HAP-1 (cell line): Measurements from ENCODE around the gene SPEF2.

Experiments
- DNase-seq, 2 experiments: peaks; one replicate each; pipeline ENCODE4 v3.0.0-alpha.2; 2016 to 2020; ENCODE audit warnings: low spot score in 2 of 2
- H3K27me3 ChIP-seq: fragments of 250-450 bp; sonication (Bioruptor Pico); 2 replicates; pipeline ENCODE4 v1.5.1; 2020; ENCODE audit warnings: low read depth, mild to moderate bottlenecking, moderate library complexity
- H3K36me3 ChIP-seq: fragments of 250-450 bp; sonication (Bioruptor Pico); replicated peaks from 2 replicates; pipeline ENCODE4 v1.5.1; 2020; ENCODE audit warnings: mild to moderate bottlenecking
- H3K4me1 ChIP-seq: fragments of 250-450 bp; sonication (Bioruptor Pico); 2 replicates; pipeline ENCODE4 v1.5.1; 2020; ENCODE audit warnings: mild to moderate bottlenecking
- H3K4me3 ChIP-seq: fragments of 250-450 bp; sonication (Bioruptor Pico); 2 replicates; pipeline ENCODE4 v1.5.1; 2020; ENCODE audit warnings: mild to moderate bottlenecking, moderate library complexity
- H3K9me3 ChIP-seq: fragments of 250-450 bp; sonication (Bioruptor Pico); 2 replicates; pipeline ENCODE4 v1.5.1; 2020; ENCODE audit warnings: mild to moderate bottlenecking, moderate library complexity
- in situ Hi-C: fragments of 300-500 bp; cut with MboI; formaldehyde crosslinking; loops from 3 replicates; pipeline ENCODE4 v1.14.3; 2020; ENCODE audit warnings: low sequenced_read_pairs, inconsistent platforms, mixed read lengths

SPEF2 gene

DNA sequence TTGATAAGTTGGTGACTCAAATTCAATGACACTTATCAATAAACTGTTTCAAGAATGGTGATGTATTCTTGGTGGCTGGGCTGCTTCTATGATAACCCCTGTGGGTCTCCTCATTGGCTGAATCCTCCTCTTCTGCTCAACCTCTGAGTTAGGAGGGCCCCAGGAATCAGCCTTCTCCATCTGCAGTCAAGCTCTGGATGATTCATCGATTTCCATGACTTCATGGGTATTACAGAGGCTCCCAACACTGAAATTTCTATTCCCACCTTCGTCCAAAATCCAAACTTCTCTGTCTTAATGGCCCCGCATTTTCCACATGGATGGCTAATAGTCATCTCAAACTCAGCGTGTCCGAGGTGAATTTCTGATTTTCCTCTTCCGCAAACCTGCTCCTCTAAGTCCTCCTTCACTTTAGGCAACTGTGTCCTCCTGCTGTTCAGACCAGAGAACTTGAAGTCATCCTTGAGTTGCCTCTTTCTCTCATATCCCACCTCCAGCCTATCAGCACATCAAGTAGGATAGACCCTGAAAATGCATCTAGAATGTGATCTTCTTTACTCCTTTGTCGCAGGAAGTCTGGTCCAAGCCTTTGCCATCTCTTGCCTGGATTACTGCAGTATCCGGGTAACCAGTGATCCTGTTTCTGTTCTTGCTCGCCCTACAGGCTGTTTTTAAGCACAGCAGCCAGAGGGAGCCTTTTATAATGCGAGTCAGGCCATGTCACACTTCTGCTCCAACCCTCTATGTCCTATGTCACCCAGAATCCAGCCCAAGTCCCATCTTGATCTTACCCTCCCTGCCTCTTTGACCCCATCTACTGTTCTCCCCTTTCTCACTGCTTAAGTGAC lies 197.7 kb downstream of the SPEF2 start:
- H3K36me3 ChIP-seq: no peaks in the 10 kb centered on the region
- no peaks in the 10 kb centered on the region for H3K27me3 ChIP-seq
- no peak overlapping the region for H3K4me3 ChIP-seq
- in situ Hi-C loops: no loop called here
- peaks cover 6% of the 10 kb centered on the region for H3K4me1 ChIP-seq
- peak in 1 of 2 experiments; percentile 19 for DNase-seq
- H3K9me3 ChIP-seq: no peaks in the 10 kb centered on the region

GRCh38 chr5:35816881-35817521 lies 199.3 kb downstream of the SPEF2 start:
- no peak for DNase-seq
- H3K4me1 ChIP-seq: peaks cover 6% of the 10 kb centered on the region
- in situ Hi-C loops: no loop called here
- H3K4me3 ChIP-seq: no peak overlapping the region
- H3K9me3 ChIP-seq: no peaks in the 10 kb centered on the region
- no peaks in the 10 kb centered on the region for H3K27me3 ChIP-seq
- H3K36me3 ChIP-seq: no peaks in the 10 kb centered on the region

DNA sequence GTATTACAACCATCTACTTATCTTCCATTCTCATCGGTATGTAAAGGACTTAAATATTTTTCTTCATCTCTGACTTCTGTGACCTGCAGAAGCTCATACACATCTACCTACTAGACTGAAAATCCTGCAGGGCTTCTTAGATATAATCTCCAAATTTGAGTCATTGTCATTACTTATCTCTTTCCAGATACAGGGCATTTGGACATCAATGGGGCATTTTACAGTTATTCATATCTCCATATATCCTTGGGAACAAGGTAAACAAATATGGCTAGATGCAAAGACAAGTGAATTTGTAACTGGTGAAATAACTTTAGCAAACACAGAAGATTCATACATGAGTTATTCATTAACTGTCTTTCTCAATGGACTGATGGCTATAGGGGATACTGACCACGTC lies 201.4 kb downstream of the SPEF2 start:
- no peaks in the 10 kb centered on the region for H3K36me3 ChIP-seq
- H3K4me1 ChIP-seq: peaks cover 3% of the 10 kb centered on the region
- no peaks in the 10 kb centered on the region for H3K27me3 ChIP-seq
- DNase-seq: no peak
- H3K9me3 ChIP-seq: no peaks in the 10 kb centered on the region
- no peak overlapping the region for H3K4me3 ChIP-seq
- in situ Hi-C loops: no loop called here

GRCh38 chr5:35819668-35820067 lies 202.0 kb downstream of the SPEF2 start:
- Histone ChIP-seq H3K36me3 (no peaks in the 10 kb centered on the region), H3K27me3 (no peaks in the 10 kb centered on the region), H3K4me1 (no peaks in the 10 kb centered on the region), H3K9me3 (no peaks in the 10 kb centered on the region), H3K4me3 (no peak overlapping the region)
- DNase-seq: no peak
- in situ Hi-C loops: no loop called here

GRCh38 chr5:35820735-35821134 lies 203.1 kb downstream of the SPEF2 start:
- Histone ChIP-seq H3K9me3 (no peaks in the 10 kb centered on the region), H3K4me1 (no peaks in the 10 kb centered on the region), H3K4me3 (no peak overlapping the region), H3K36me3 (no peaks in the 10 kb centered on the region), H3K27me3 (no peaks in the 10 kb centered on the region)
- no peak for DNase-seq
- in situ Hi-C loops: no loop called here

GRCh38 chr5:35821513-35821912 lies 203.8 kb downstream of the SPEF2 start:
- Histone ChIP-seq H3K4me1 (no peaks in the 10 kb centered on the region), H3K36me3 (no peaks in the 10 kb centered on the region), H3K27me3 (no peaks in the 10 kb centered on the region), H3K4me3 (no peak overlapping the region), H3K9me3 (no peaks in the 10 kb centered on the region)
- no peak for DNase-seq
- in situ Hi-C loops: no loop called here

DNA sequence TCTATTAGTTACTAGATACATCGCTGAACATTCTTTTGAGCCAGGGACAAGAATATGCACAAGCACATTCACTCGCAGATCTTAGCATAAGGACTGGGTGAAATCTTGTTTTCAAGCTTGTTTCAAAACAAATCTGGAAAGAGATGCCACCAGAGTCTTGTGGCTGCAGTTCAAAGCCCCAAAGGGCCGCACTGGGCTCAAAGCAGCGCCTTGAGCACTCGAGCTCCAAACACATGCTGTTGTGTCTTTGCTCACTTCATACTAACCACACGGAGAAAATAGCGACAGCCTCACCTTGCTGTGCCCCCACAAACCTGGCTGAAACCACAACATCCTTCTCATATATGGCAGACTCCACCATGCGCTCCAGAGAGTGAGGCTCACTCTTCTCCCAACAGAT lies 204.8 kb downstream of the SPEF2 start:
- no peaks in the 10 kb centered on the region for H3K27me3 ChIP-seq
- no peaks in the 10 kb centered on the region for H3K9me3 ChIP-seq
- H3K36me3 ChIP-seq: no peaks in the 10 kb centered on the region
- H3K4me1 ChIP-seq: no peaks in the 10 kb centered on the region
- no peak for DNase-seq
- no peak overlapping the region for H3K4me3 ChIP-seq
- in situ Hi-C loops: no loop called here

- in situ Hi-C loops: no loop called here
- DNase-seq: no peak
- H3K4me3 ChIP-seq: no peak overlapping the region
These were observed 205.9 kb downstream of the SPEF2 start for GRCh38 chr5:35823347-35824098.

GRCh38 chr5:35826056-35826455 lies 208.4 kb downstream of the SPEF2 start:
- Histone ChIP-seq H3K36me3 (no peaks in the 10 kb centered on the region), H3K4me3 (no peak overlapping the region), H3K27me3 (no peaks in the 10 kb centered on the region), H3K9me3 (no peaks in the 10 kb centered on the region), H3K4me1 (no peaks in the 10 kb centered on the region)
- DNase-seq: no peak
- in situ Hi-C loops: no loop called here

More at GRCh38 chr5:35823347-35824098, 205.9 kb downstream of the SPEF2 start:
- Histone ChIP-seq H3K4me1 (no peaks in the 10 kb centered on the region), H3K36me3 (no peaks in the 10 kb centered on the region), H3K9me3 (no peaks in the 10 kb centered on the region), H3K27me3 (no peaks in the 10 kb centered on the region)

- H3K4me3 ChIP-seq: no peak overlapping the region
- no peaks in the 10 kb centered on the region for H3K4me1 ChIP-seq
- no peaks in the 10 kb centered on the region for H3K9me3 ChIP-seq
- in situ Hi-C loops: no loop called here
- no peaks in the 10 kb centered on the region for H3K27me3 ChIP-seq
- H3K36me3 ChIP-seq: no peaks in the 10 kb centered on the region
- DNase-seq: no peak
These were observed 208.9 kb downstream of the SPEF2 start for GRCh38 chr5:35826554-35826953.

- H3K36me3 ChIP-seq: no peaks in the 10 kb centered on the region
- DNase-seq: no peak
- in situ Hi-C loops: no loop called here
- no peaks in the 10 kb centered on the region for H3K9me3 ChIP-seq
- no peak overlapping the region for H3K4me3 ChIP-seq
- no peaks in the 10 kb centered on the region for H3K4me1 ChIP-seq
- no peaks in the 10 kb centered on the region; the same call in 1 of the 2 replicates for H3K27me3 ChIP-seq
These were observed 210.5 kb downstream of the SPEF2 start for GRCh38 chr5:35828082-35828598.

GRCh38 chr5:35830587-35830986 lies 212.9 kb downstream of the SPEF2 start:
- Histone ChIP-seq H3K4me1 (no peaks in the 10 kb centered on the region), H3K36me3 (no peaks in the 10 kb centered on the region), H3K27me3 (no peaks in the 10 kb centered on the region; the same call in 1 of the 2 replicates), H3K4me3 (no peak overlapping the region), H3K9me3 (no peaks in the 10 kb centered on the region)
- DNase-seq: no peak
- in situ Hi-C loops: no loop called here

DNA sequence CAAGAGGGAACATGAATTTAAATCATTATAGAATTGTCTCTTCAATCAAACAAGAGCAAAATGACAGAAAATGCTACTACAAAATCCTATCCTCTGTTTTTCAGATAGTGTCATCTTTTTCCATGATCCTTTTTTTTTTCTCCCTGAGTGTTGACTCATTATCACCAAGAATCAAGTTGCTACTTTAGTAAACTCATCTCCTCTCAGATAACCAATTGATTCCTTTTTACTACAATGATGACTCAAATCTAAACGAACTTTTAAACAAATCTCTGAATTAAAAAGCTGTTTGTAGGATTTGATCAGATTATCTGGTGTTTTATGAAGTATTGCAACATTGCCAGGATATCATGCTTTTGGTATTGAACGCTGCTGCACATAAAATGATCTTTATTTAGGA lies 215.1 kb downstream of the SPEF2 start:
- Histone ChIP-seq H3K27me3 (no peaks in the 10 kb centered on the region; the same call in 1 of the 2 replicates), H3K4me1 (no peaks in the 10 kb centered on the region), H3K4me3 (no peak overlapping the region), H3K9me3 (no peaks in the 10 kb centered on the region), H3K36me3 (no peaks in the 10 kb centered on the region)
- in situ Hi-C loops: no loop called here
- no peak for DNase-seq

- no peaks in the 10 kb centered on the region for H3K36me3 ChIP-seq
- in situ Hi-C loops: no loop called here
- no peak overlapping the region for H3K4me3 ChIP-seq
- no peaks in the 10 kb centered on the region for H3K4me1 ChIP-seq
- DNase-seq: no peak
- no peaks in the 10 kb centered on the region; the same call in 1 of the 2 replicates for H3K27me3 ChIP-seq
- H3K9me3 ChIP-seq: no peaks in the 10 kb centered on the region
These were observed 215.6 kb downstream of the SPEF2 start for GRCh38 chr5:35833224-35833623.
